HCEC 1CT (cell line): ENCODE measurements around the gene RMND1.
"Not testable (repeated sequence)": the region's sequence is repeated elsewhere in the genome, so short reads cannot be mapped to it uniquely, and the experiment has no call there.

ENCODE experiments used
- DNase-seq: peaks from one replicate; pipeline ENCODE4 v3.0.0-alpha.2; 2017

Gene RMND1

DNA sequence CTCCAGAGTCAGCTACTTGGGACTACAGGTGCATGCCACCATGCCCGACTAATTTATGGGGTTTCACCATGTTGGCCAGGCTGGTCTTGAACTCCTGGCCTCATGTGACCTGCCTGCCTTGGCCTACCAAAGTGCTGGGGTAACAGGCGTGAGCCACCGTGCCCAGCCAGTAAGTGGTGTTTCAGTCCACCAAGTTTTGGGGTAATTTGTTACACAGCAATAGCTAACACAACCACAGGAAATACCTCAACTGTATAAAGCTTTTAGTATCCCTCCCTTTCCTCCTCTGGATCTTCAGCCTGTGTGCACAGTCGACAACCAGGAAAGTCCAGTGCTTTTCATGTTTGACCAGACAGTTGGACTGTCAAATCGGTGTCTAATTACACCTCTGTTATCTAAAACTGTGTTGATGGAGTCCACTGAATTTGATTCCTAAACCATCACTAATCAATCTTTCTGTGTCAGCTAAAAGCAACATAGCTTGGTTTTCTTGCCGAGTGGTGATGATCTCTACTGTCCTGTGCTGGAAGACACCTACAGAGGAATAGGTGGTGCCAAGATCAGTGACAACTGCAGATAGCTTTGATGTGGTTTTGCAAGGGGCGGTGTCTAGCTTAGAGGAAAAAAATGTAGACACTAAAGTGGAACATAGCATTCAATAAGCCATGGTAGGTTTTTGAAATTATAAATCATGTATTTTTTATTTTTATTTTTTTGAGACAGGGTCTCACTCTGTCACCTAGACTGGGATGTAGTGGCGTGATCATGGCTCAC lies 38.4 kb downstream of the RMND1 start:
- no peak for DNase-seq

DNA sequence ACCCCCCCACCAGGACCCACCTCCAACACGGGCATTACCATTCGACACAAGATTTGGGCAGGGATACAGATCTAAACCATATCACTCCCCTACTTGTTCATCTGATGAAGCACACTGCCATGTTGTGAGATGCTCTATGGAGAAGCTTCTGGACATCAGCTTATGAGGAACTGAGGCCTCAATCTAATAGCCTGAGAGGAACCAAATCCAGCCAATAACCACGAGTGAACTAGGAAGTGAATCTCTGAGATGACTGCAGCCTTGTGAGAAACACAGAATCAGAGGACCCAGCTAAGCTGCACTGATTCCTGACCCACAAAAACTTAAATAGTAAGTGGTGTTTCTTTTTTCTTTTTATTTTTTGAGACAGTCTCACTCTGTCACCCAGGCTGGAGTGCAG lies 39.0 kb downstream of the RMND1 start:
- no peak for DNase-seq

DNA sequence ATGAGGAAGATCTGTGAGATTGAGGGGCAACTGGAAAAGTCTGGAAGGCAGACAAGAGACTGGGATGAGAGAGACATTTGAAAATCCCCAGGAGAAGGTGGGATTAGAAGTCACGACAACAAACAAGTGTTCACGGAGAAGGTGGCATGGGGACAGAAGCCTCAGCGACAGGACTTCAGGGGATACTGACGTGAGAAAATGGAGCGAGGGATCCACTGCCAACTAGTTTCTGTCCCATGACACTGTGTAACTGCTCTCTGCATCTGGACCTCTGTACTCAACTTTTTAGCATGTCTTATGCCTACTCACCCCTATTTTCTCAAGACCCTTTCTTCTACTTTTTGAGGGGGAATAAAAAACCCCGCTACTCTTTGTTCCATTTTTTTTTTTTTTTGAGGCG lies 42.2 kb downstream of the RMND1 start:
- DNase-seq = no peak

DNA sequence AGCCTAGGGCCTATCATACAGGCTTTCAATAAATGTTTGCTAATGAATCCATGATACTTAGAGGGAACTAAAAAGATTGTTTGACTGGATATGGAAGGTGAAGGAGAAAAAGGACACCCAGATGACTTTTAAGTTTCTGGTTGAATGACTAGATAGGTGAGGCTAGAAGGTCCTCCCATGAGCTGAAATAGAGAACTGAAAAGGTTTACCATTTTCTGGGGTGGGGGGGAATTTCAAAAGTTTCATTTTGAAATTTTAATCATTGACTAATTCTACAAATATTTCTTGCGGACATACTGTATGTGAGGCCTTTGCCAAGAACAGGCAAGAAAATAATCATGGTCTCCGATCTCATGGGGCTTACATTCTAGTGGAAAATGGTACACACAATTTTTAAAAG lies 42.7 kb downstream of the RMND1 start:
- no peak for DNase-seq

DNA sequence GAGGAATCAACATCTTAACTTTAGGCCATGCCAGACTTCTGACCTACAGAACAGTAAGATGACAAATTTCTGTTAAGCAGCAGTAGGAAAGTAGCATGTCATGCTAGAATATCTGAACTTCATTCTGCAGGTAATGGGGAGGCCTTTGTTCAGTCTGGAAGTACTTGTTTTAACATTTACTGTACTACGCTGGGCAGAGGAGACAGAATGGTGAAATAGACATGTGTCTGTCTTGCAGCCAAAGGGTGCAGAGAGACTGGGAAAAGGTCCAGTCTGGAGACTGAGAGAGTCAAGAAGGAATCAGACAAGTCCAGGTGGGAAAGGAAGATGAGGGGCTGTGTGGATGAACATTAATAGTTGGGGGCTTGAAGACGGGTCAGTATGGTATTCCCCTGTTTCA lies 43.1 kb downstream of the RMND1 start:
- DNase-seq = no peak

DNA sequence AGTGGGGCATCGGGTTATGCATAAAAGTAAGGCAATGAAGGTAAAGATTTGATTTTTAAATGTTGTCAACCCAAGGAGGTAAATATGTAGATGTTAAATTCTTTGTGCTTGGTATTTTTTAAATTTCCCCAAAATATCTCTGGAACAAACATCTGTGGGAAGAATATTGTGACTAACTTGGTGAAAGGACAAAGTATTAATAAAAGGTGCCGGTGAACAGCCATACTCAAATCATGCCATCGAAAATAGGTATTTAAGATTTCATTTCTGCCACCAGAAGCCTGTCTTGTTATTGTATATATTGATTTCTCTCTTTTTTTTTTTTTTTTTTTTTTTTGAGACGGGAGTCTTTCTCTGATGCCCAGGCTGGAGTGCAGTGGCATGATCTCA lies 48.0 kb downstream of the RMND1 start:
- DNase-seq = no peak

DNA sequence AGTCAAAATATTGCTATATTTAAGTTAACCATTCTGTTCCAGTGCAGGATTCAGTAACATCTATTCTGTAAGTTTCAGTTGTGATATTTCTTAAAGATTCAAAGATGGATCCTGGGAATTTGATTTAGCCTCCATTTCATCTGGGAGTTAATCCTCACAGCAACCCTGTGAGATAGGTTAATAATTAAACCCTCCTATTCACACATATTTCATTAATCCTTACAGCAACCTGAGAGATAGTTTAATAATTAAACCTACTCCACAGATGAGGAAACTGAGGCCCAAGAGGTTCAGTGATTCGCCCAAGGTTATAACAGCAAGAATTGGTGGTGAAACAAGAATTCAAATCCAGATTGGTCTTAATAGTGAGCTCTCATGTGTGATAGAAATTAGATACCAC lies 49.7 kb downstream of the RMND1 start:
- DNase-seq = no peak

DNA sequence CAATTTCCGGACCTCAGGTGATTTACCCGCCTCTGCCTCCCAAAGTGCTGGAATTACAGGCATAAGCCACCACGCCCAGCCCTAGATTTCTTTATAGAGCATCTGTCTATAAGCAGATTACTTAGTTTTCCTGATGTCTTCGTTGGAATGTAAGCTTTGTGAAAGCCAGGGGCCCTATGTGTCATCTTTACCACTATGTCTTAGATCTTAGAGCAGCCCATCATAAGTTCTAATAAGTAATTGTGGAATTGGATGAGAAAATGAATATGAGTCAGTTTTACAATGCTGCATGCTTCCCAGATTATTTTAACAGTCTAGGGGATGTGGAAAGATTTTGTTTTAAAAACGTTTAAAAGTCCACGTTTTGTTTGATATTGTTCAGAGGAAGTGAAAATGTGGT lies 51.5 kb downstream of the RMND1 start:
- DNase-seq = peak; percentile 73

DNA sequence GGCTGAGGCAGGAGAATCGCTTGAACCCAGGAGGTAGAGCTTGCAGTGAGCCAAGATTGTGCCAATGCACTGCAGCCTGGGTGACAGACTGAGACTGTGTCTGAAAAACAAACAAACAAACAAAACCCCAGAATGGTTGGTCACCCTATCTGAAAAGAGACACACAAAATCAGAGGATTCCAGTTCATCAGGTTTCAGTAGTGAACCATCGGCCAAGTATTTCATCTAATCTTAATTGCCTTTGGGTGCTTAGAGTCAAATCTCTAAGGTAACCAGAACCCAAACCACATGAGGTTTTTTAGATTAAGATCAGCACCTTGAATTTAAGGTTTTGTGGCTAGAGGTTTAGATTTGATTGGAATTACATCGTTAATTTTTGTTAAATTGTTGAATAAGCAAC lies 52.2 kb downstream of the RMND1 start:
- no peak for DNase-seq

DNA sequence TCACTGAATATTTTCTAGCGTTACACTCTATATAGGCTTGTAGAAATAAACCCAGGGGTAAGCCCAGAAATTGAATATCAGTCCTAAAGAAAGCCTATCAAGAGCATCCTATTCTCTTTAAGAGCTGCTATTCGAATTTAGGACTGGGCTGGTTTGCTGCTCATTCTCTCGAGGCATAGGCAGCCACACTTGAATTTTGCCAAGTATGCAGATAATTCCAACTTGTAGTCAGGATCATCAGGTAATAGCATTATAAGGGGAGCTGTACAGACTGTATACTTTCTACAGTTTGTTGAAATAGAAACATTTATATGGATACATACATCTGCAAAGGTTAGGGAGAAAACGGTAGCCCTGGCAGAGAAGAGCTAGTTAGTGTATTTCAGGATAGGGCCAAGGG lies 58.5 kb downstream of the RMND1 start:
- DNase-seq = no peak

DNA sequence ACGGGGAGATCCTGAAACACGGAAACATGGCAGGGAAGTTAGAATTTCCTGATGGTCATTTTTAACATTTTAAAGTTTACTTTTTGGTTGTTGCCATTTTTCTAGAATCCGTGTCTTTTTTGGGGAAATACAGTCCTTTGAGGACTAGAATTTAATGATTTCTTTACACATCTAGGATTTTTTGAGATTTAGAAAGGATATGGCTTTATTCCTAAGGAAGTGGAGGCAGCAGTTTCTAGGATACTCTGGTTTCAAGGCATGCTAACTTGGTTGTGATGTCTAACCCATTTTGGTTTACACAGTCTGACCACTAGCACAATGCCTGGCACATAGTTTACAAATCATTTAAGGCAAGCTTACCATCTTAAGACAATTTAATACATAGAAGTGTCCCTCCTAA lies 59.5 kb downstream of the RMND1 start:
- no peak for DNase-seq

DNA sequence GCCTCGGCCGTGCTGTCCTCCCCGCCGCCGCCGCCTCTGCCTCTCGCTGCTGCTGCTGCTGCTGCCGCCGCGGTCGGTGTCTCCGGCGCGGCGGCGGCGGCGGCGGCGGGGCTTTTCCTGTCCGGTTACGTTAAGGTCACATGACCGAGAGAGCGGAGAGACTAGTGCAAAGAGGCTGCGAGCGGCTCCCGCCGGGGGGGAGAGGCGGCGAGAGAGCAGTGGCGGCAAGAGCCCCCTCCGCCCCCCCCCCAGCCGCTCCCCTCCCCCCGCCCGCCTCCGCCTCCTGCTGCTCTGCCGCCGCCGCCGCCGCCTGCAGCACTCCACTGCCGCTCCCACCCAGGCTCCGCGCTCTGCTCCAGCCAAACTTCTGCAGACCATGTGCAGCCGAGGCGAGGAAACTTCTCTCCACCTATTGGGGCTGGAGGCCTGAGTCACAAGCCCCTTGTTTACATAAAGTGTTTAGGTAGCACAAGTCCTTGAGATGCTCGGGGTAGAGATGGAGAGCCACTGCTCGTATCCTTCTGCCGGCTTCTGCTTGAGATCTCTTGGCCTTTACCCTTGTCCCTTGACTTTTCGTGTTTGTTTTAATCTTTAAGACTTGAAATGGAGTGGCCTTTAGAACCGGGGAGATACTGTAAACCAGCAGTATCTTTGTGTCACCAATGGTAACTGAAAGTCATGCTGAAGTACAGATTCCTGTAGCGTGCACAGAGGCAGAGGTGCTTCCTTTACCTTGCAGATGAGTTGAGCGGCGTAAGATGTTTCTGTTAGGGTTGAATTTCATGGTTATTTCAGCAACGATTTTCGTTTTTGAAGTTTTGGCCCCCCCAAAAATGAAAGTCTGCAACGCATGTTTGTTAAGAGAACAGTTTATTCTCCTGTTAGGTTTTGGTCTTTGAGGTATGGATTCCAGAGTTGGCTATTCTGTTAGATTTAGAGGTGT lies 60.2 kb downstream of the RMND1 start, which contains the start of gene ZBTB2:
ZBTB2 (minus strand) TSS at position 89 of the 943 bp plus-strand sequence. CDS start 17,922 bp downstream, outside the sequence.
- peak; percentile 77 for DNase-seq

DNA sequence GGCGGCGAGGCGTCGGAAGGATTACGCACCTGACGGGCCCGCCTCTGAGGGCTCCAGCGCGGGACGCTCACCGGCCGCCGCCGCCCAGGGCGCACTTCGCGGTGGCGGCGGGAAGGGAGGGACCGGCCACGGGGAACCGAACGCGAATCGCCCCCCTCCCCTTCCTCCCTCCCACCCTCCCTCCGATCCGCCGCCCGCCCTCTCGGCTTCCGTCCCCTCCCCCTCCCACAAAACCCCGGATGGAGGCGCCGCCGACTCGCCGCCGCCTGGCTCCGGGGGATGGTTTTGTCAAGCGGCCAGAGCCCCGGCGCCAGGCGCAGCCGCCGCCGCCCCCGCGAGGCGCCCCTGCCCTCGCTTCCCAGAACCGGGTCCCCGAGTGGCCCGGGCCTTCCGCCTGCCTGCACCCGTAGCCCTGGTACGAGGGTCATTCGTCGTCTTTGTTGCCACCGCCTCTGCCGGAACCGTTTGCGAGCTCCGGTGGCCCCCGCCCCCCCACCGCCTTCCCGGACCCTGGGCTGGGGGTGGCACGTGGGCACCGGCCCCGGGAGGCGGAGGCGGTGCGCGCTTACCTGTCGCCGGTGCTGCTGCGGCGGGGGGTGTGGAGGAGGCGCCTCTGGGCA lies 61.0 kb downstream of the RMND1 start:
- DNase-seq = peak; percentile 53

DNA sequence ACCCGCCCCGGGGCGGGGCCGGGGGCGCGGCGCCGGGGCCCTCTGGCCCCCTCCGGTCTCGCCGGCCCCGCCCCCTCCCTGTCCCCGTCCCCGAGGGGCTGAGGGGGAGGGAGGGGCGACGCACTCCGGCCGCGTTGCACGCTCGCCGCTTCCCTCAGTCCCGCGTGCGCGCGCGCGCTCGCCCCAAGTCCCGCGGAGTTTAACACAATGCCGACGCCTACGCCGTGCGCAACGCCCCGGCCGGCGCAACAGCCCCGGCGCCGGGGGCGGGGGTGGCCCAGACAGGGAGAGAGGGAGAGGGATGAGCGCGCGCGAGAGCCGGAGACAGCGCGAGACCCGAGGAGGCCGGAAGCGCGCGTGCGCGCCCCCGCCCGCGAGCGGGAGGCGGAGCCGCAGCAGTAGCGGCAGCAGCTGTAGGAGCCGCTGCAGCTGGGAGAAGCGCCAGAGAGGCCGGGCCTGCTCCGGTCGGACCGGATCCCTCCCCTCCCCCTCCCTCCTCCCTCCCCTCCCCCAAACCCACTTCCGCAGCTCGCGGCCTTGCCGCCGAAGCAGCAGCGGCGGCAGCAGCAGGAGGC lies 61.6 kb downstream of the RMND1 start:
- DNase-seq = peak; percentile 98

DNA sequence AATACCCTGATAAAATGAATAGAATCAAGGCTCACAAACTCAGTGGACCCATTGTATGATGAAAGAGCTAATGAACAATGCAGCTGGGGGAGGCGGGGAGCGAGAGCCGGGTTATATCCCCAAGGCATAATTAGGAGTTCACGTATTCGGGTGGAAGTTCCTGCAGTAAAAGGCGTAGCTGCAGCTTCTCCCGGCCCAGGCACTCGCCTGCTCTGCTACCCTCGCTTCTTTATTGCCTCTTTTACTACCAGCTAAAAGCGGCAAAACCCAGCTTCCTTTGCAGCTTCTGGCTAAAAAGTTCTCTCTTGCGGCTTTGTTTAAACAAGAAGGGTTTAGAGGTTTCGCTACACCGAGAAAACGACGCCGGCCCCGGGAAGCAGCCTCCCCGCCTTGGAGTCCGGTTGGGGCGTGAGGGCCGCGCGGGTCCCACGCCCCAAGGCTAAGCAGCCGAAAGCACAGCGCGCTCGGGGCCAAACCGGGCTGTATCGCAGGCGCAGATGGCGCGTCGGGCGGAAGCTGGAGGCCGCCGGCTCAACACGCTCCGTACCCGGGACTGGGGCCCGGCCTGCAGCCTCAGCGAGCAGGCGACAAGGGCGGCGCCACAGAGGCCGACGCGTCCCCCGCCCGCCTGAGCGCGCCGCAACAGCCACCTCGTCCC lies 62.2 kb downstream of the RMND1 start:
- peak; percentile 68 for DNase-seq

DNA sequence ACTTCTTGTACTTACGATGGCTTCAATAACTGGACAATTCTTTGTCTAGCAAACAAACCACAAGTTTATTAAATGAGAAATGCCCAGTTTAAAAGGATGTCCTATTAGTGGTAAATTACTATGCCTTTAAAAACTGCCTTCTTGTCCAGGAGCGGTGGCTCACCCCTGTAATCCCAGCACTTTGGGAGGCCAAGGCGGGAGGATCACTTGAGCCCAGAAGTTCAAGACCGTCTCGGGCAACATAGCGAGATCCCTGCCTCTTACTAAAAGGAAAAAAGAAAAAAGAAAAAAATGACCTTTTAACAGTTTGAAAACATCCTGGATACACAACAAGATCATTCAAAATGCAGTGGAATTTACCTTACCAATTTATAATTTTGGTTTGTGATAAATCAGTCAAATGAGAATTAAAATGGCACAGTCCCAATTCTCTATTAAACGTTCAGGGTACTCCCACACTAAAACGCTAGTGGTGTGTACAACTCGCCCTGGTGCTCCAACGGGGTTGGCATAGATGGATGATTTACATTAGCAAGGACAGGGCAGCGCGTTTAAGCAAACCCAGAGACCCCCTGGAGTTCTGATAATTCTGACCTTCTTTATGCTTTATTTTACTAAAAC lies 62.8 kb downstream of the RMND1 start:
- no peak for DNase-seq

DNA sequence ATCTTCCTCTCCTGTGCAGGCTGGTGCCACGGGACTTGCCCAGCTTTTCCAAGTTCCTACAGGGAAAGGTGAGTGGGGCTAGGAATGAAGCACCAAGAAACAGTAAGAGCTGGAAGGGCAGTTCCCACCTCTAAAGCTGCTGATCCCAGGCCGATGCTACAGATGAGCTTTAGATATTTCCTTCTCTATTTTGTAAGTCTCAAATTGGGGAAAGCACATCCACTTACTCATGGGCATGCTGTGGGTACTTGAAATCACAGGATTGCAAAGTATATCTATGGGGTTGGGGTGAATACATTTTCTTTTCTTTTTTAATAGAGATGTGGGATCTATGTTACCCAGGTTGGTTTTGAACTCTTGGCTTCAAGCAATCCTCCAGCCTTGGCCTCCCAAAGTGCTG lies 63.7 kb downstream of the RMND1 start:
- no peak for DNase-seq

DNA sequence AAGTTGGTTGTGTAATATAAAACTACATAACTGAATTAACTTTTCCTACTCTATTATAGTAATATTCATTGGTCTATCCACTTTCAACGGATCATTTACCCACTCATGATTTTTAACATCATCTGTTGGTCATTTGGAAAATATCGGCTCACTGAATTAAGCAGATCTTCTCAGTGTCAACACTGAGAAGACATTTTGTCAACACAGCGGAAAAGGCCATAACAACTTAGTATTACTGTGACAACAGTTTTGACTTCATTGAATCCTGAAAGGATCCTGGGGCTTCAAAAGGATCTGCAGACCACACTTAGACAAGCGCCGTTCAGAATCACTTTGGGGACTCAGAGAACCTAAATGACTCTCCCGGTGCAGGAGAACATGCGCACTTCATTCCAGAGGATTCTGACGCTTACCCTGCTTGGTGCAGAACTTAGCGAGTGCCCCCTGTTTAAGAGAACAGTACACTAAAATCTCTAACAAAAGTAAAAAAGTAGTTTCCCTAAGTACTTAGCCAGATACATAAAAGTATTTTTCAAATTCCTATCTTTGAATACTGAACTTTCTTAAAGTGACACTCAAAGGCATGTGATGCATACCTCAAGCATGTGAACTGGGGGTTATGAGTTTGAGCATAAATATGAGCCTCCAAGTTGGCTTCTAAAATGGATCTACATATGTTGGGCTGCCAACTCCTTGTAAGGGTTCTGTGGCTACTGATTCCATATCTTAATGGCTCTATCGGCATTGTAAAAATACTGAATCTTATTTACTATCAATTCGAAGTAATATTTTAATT lies 64.6 kb downstream of the RMND1 start:
- peak; percentile 75 for DNase-seq

DNA sequence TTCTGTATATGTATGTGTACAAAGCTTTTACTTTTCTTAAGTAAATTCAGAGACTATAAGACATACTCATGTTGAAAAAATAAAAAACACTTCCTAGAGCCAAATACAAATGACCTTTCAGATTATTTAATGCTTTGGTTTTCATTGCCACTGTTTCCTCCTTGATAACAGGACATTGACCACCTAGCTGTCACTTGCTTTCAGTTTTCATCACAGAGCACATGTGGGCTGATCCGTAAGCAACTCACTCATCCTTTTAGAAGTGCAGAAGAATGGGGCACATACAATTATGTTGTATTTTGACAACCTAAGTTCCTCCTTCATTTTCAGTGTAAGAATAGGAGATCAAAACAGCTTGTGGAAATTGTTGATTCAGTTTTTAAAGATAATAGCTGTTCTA lies 66.7 kb downstream of the RMND1 start:
- DNase-seq = no peak

DNA sequence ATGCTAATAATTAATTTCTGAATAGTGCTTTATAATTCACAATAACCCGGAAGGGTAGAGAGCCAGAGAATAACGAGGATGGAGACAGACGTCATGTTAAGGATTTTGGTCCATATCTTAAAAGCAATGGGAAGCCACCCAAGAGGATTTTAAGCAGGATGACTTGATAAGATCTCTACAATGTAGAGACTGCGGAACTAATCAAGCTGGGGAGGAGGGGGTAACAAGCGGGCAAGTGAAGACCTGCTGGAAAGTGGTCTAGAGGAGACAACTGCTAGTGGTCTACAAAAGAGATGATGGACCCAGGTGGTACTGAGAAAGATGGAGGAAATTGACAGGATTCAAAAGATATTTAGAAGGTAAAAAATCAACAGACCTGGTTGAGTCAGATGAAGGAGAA lies 67.8 kb downstream of the RMND1 start:
- no peak for DNase-seq

DNA sequence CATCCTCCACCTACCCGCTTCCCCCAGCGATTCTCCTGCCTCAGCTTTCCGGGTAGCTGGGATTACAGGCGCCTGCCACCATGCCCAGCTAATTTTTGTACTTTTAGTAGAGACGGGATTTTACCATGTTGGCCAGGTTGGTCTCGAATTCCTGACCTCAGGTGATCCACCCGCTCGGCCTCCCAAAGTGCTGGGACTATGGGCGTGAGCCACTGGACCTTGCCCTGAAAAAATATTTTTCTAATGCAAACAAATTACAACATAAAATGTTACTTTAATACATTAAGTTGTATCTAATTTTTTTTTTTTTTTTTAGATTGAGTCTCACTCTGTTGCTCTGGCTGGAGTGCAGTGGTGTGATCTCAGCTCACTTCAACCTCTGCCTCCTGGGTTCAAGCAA lies 69.3 kb downstream of the RMND1 start:
- not testable (repeated sequence) for DNase-seq
